Right lobe of liver (tissue), 4 donors: ENCODE data around the gene AKAP13.
"Not testable (repeated sequence)": the region's sequence is repeated elsewhere in the genome, so short reads cannot be mapped to it uniquely, and the experiment has no call there.

ENCODE experiments used
- CTCF ChIP-seq, 4 donors: fragments of 200-600 bp in 3 of 4; fragments of 450-650 bp in 1 of 4; IDR thresholded peaks; one replicate each; pipeline versions ENCODE4 v1.5.1 to v1.8.0; 2016 to 2022; ENCODE audit warnings: antibody characterized with exemption in 4 of 4, mild to moderate bottlenecking in 2 of 4
- POLR2A ChIP-seq: fragments of 450-650 bp; IDR thresholded peaks from one replicate; pipeline ENCODE4 v1.6.1; 2017; ENCODE audit warnings: antibody characterized with exemption, mild to moderate bottlenecking
- donor health status: DM: no; HTN: no; CAD: no.
- donor health status: DM: no; HTN: no; CAD: no.
- donor health status: DM: no; HTN: yes; CAD: no.

- not testable (repeated sequence) for TF ChIP-seq CTCF (IDR thresholded peaks at IDR 0.05); POLR2A
Measured at GRCh38 chr15:85348048-85348766, 32.2 kb upstream of the AKAP13 start.
